Measurements from ENCODE around the gene KCNMB3.
A peak's percentile ranks its signal among the peaks of the same experiment; 100 is the strongest.

Gene KCNMB3, protein sequence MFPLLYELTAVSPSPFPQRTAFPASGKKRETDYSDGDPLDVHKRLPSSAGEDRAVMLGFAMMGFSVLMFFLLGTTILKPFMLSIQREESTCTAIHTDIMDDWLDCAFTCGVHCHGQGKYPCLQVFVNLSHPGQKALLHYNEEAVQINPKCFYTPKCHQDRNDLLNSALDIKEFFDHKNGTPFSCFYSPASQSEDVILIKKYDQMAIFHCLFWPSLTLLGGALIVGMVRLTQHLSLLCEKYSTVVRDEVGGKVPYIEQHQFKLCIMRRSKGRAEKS

DNA sequence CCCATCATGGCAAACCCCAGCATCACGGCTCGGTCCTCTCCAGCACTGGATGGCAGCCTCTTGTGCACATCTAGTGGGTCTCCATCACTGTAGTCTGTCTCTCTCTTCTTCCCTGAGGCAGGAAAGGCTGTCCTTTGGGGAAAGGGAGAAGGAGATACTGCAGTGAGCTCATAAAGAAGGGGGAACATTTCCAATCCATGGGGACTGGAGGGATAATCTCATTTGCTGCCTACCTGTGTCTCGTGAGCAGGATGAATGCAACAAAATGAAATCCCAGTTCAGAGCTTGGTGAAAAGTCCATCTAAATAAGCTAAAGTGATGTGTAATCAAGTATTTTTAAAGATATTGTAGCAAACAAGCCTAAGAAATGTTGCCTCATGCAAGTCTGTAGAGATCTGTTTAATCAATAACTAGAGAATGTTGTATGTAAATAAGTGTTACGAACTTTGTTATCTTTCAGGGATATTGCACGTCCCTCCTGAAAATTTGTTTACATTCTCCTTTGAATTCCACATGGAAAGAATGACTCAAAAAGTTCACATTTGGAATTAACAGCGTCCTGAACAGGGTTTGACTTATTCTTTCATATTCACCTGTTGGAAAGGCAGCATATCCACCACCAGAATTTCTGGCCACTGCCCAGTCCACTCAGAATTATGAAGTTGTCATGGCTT, at the start of gene KCNMB3:
KCNMB3 (minus strand) TSS at position 312 of the 674 bp plus-strand sequence; CDS start at position 188, 124 bp downstream.
- Histone ChIP-seq H3K9ac (no peak within 1 kb of the TSS), H3K9me3 (ENCODE audit: control insufficient read depth, low read length) (no peaks in the 10 kb centered on the region), H3K27me3 (ENCODE audit: control insufficient read depth, insufficient read depth, low read length) (no peaks in the 10 kb centered on the region), H3K27ac (no peak within 1 kb of the TSS), H3K4me1 (no peaks in the 10 kb centered on the region), H3K79me2 (no peaks in the 10 kb centered on the region), H3K36me3 (ENCODE audit: control insufficient read depth, insufficient read depth, low read length) (no peaks in the 10 kb centered on the region), H3K4me3 (ENCODE audit: low read depth, low read length) (no peak within 1 kb of the TSS), H2AFZ (no peak within 1 kb of the TSS), H3K4me2 (ENCODE audit: low read length) (no peak within 1 kb of the TSS)
- TF ChIP-seq, protein P1, sequence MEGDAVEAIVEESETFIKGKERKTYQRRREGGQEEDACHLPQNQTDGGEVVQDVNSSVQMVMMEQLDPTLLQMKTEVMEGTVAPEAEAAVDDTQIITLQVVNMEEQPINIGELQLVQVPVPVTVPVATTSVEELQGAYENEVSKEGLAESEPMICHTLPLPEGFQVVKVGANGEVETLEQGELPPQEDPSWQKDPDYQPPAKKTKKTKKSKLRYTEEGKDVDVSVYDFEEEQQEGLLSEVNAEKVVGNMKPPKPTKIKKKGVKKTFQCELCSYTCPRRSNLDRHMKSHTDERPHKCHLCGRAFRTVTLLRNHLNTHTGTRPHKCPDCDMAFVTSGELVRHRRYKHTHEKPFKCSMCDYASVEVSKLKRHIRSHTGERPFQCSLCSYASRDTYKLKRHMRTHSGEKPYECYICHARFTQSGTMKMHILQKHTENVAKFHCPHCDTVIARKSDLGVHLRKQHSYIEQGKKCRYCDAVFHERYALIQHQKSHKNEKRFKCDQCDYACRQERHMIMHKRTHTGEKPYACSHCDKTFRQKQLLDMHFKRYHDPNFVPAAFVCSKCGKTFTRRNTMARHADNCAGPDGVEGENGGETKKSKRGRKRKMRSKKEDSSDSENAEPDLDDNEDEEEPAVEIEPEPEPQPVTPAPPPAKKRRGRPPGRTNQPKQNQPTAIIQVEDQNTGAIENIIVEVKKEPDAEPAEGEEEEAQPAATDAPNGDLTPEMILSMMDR (IDR thresholded peaks at IDR 0.05) = no peak

DNA sequence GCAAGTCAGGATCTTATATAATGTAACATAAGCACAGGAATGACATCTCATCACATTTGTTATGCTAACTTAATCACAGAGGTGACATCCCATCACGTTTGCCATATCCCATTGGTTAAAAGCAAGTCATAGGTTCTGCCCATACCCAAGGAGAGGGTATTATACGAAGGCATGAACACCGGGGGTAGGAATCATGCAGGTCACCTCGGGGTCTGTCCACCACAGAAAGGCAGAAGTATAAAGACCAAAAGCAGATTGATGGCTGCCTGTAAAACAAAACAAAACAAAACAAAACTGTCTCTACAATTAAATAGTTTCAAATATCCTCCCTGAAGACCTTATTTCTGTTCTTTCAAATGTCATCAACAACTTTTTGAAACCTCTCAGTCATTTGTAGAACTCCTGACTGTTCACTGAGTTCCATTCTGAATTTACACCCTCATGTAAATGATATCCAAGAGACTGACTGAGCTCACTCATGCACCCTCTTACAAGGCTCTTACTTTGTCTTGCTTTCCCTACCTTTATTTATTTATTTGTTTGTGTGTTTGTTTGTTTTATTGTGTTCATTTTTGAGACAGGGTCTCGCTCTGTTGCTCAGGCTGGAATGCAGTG, 49.2 kb upstream of the KCNMB3 start:
- H3K36me3 ChIP-seq (ENCODE audit: control insufficient read depth, insufficient read depth, low read length) = no peaks in the 10 kb centered on the region
- TF ChIP-seq, protein P1 (IDR thresholded peaks at IDR 0.05) = no peak
- no peaks in the 10 kb centered on the region for H3K9me3 ChIP-seq (ENCODE audit: control insufficient read depth, low read length)
- H3K27ac ChIP-seq = no peak overlapping the region
- no peaks in the 10 kb centered on the region for H3K4me1 ChIP-seq
- no peak overlapping the region for H3K4me2 ChIP-seq (ENCODE audit: low read length)
- no peaks in the 10 kb centered on the region for H3K79me2 ChIP-seq
- no peak overlapping the region for H2AFZ ChIP-seq
- H3K9ac ChIP-seq = no peak overlapping the region
- H3K27me3 ChIP-seq (ENCODE audit: control insufficient read depth, insufficient read depth, low read length) = no peaks in the 10 kb centered on the region
- H3K4me3 ChIP-seq (ENCODE audit: low read depth, low read length) = no peak overlapping the region

DNA sequence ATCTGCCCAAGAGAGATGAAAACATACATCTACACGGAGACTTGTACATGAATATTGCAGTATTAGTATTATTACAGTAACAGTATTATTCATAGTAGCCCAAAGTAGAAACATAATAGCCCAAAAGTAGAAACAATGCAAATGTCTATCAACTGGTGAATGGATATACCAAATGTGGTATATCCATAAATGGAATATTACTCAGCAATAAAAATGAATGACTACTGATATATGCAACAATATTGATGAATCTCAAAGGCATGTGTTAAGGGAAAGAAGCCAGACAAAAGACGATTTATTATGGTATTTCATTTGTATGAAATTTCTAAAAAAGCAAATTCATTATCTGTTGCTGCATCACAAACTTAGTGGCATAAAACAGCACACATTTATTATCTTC, 48.4 kb upstream of the KCNMB3 start:
- Histone ChIP-seq H3K36me3 (ENCODE audit: control insufficient read depth, insufficient read depth, low read length) (no peaks in the 10 kb centered on the region), H2AFZ (no peak overlapping the region), H3K27me3 (ENCODE audit: control insufficient read depth, insufficient read depth, low read length) (no peaks in the 10 kb centered on the region), H3K4me2 (ENCODE audit: low read length) (no peak overlapping the region), H3K79me2 (no peaks in the 10 kb centered on the region), H3K27ac (no peak overlapping the region), H3K9me3 (ENCODE audit: control insufficient read depth, low read length) (no peaks in the 10 kb centered on the region), H3K9ac (no peak overlapping the region), H3K4me3 (ENCODE audit: low read depth, low read length) (no peak overlapping the region), H3K4me1 (no peaks in the 10 kb centered on the region)
- TF ChIP-seq, protein P1 (IDR thresholded peaks at IDR 0.05) = no peak

GRCh38 chr3:179297971-179298725, 47.2 kb upstream of the KCNMB3 start:
- H3K4me3 ChIP-seq (ENCODE audit: low read depth, low read length) = no peak overlapping the region
- H3K79me2 ChIP-seq = no peaks in the 10 kb centered on the region
- H2AFZ ChIP-seq = peak overlapping the region; percentile 20
- H3K4me1 ChIP-seq = no peaks in the 10 kb centered on the region
- no peaks in the 10 kb centered on the region for H3K27me3 ChIP-seq (ENCODE audit: control insufficient read depth, insufficient read depth, low read length)
- no peak overlapping the region for H3K4me2 ChIP-seq (ENCODE audit: low read length)
- H3K9ac ChIP-seq = no peak overlapping the region
- H3K27ac ChIP-seq = no peak overlapping the region
- TF ChIP-seq, protein P1 (IDR thresholded peaks at IDR 0.05) = no peak
- no peaks in the 10 kb centered on the region for H3K9me3 ChIP-seq (ENCODE audit: control insufficient read depth, low read length)
- H3K36me3 ChIP-seq (ENCODE audit: control insufficient read depth, insufficient read depth, low read length) = no peaks in the 10 kb centered on the region
